Karpas-422 (cell line): ENCODE measurements around the gene FAM3B. TPM values are rescaled to one million over a fixed set of nuclear protein-coding genes. Genes with fewer than 3 reads are reported as not detected.

Source experiments
- DNase-seq: peaks from one replicate; pipeline ENCODE4 v3.0.0-alpha.2; 2015
- H2AFZ ChIP-seq: fragments of 200-600 bp; sonication (generic); 2 replicates; pipeline ENCODE4 v1.6.1; 2014; ENCODE audit warnings: antibody characterized with exemption, low read length, mixed read lengths
- H3K27ac ChIP-seq: fragments of 200-600 bp; sonication (generic); 2 replicates; pipeline ENCODE4 v1.5.1; 2014; ENCODE audit warnings: mild to moderate bottlenecking, low read length, moderate library complexity
- H3K27me3 ChIP-seq: fragments of 200-600 bp; sonication (generic); 2 replicates; pipeline ENCODE4 v1.6.1; 2014; ENCODE audit warnings: low read length, mixed read lengths
- H3K36me3 ChIP-seq: fragments of 200-600 bp; sonication (generic); 2 replicates; pipeline ENCODE4 v1.6.1; 2014; ENCODE audit warnings: low read length, mixed read lengths; ENCODE audit not compliant: insufficient read depth
- H3K4me1 ChIP-seq: fragments of 200-600 bp; sonication (generic); 2 replicates; pipeline ENCODE4 v1.6.1; 2014; ENCODE audit warnings: mild to moderate bottlenecking, low read length, mixed read lengths
- H3K4me2 ChIP-seq: fragments of 200-600 bp; sonication (generic); 2 replicates; pipeline ENCODE4 v1.6.1; 2014; ENCODE audit warnings: low read length, low read depth, mild to moderate bottlenecking; ENCODE audit not compliant: poor library complexity, severe bottlenecking
- H3K4me3 ChIP-seq: fragments of 200-600 bp; sonication (generic); 2 replicates; pipeline ENCODE4 v1.5.1; 2014; ENCODE audit warnings: mild to moderate bottlenecking, antibody characterized with exemption, low read length, mixed read lengths
- H3K79me2 ChIP-seq: fragments of 200-600 bp; sonication (generic); 2 replicates; pipeline ENCODE4 v1.6.1; 2014; ENCODE audit warnings: mild to moderate bottlenecking, low read length, mixed read lengths
- H3K9ac ChIP-seq: fragments of 200-600 bp; sonication (generic); 2 replicates; pipeline ENCODE4 v1.6.0; 2014; ENCODE audit warnings: low read length
- H3K9me2 ChIP-seq: fragments of 200-600 bp; sonication (generic), shearing (Covaris generic); replicated peaks from 2 replicates; pipeline ENCODE4 v1.6.0; 2014; ENCODE audit warnings: mild to moderate bottlenecking, low read length, moderate library complexity; ENCODE audit not compliant: insufficient read depth
- H3K9me3 ChIP-seq: fragments of 300-700, 200-600 bp; sonication (generic); 2 replicates; pipeline ENCODE4 v1.6.1; 2014; ENCODE audit warnings: low read length, mixed read lengths
- H4K20me1 ChIP-seq: fragments of 200-600 bp; sonication (generic); 2 replicates; pipeline ENCODE4 v1.6.1; 2014; ENCODE audit warnings: mild to moderate bottlenecking, antibody characterized with exemption, low read length, low read depth; ENCODE audit not compliant: insufficient read depth
- total RNA-seq: library from RNA; depleted of rRNA; stranded (reverse); fragments of >200 nt; shearing (Covaris generic); gene quantifications from 2 replicates; pipeline ENCODE4 v1.2.3, GENCODE V29; 2014; ENCODE audit warnings: low replicate concordance

FAM3B gene
- total RNA-seq, 1 experiment from 2014 or later = not detected

DNA sequence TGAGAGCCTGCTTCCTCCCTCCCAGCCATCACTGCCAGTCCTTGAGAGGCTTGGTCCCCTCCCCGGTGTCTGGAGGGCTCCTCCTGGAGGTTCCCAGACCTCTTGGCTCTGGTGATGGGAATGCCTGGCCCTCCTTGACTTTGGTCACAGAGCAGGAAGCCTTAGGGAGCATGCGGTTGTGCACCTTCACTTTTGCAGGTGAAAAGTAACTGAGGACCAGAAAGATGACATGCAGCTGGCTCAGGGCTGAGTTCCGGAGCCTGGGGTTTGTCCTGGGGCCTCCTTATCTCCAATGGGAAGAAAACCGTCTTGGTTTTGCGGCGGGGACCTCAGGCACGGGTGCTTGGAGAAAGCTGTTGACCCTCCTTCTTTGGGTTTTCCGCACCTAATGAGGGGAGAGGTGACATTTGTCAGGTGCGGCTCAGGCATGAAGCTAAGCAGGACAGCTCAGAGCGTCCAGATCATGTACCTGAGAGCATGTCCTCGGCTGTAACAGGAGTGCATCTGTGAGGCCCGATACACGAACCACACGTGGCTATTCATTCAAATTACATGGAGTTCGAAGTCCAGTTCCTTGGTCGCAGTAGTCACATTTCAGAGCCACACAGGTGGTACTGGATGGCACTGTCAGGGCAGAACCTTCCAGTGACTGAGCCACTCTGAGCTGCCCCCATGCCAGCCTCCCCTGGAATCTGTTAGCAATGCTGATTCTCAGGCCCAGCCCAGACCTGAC, 44.6 kb downstream of the FAM3B start:
- no peaks in the 10 kb centered on the region for H3K9me3 ChIP-seq
- DNase-seq = no peak
- peak overlapping the region; percentile 44; the same call in 1 of the 2 replicates for H2AFZ ChIP-seq
- no peaks in the 10 kb centered on the region for H4K20me1 ChIP-seq
- H3K27ac ChIP-seq = no peak overlapping the region
- H3K4me2 ChIP-seq = peak overlapping the region; percentile 67
- H3K4me1 ChIP-seq = peaks cover 15% of the 10 kb centered on the region
- H3K4me3 ChIP-seq = no peak overlapping the region
- no peaks in the 10 kb centered on the region for H3K27me3 ChIP-seq
- H3K9ac ChIP-seq = peak overlapping the region; percentile 54
- H3K36me3 ChIP-seq = no peaks in the 10 kb centered on the region
- H3K9me2 ChIP-seq = no peaks in the 10 kb centered on the region
- H3K79me2 ChIP-seq = no peaks in the 10 kb centered on the region

- Histone ChIP-seq H2AFZ (peak within 1 kb of the TSS; percentile 44; the same call in 1 of the 2 replicates), H3K9ac (peak within 1 kb of the TSS; percentile 54), H3K36me3 (no peaks in the 10 kb centered on the region), H4K20me1 (no peaks in the 10 kb centered on the region), H3K27ac (no peak within 1 kb of the TSS), H3K4me1 (peaks cover 21% of the 10 kb centered on the region), H3K9me2 (no peaks in the 10 kb centered on the region), H3K4me3 (peak within 1 kb of the TSS; percentile 58), H3K79me2 (no peaks in the 10 kb centered on the region), H3K4me2 (peak within 1 kb of the TSS; percentile 67), H3K27me3 (no peaks in the 10 kb centered on the region), H3K9me3 (no peaks in the 10 kb centered on the region)
- DNase-seq = peak; percentile 73
Observed at GRCh38 chr21:41361786-41362604, 45.4 kb downstream of the FAM3B start, which contains the start of gene MX2. MX2 (plus strand) TSS chr21:41362027; CDS start chr21:41376907, 14,880 bp downstream.

GRCh38 chr21:41362605-41363369, 46.2 kb downstream of the FAM3B start:
- Histone ChIP-seq H3K4me3 (peak overlapping the region; percentile 58), H3K4me1 (peaks cover 29% of the 10 kb centered on the region), H3K36me3 (no peaks in the 10 kb centered on the region), H4K20me1 (no peaks in the 10 kb centered on the region), H3K79me2 (no peaks in the 10 kb centered on the region), H3K9ac (peak overlapping the region; percentile 54), H3K9me2 (no peaks in the 10 kb centered on the region), H2AFZ (peak overlapping the region; percentile 44; the same call in 1 of the 2 replicates), H3K9me3 (no peaks in the 10 kb centered on the region), H3K27ac (no peak overlapping the region), H3K27me3 (no peaks in the 10 kb centered on the region), H3K4me2 (peak overlapping the region; percentile 67)
- DNase-seq = no peak

DNA sequence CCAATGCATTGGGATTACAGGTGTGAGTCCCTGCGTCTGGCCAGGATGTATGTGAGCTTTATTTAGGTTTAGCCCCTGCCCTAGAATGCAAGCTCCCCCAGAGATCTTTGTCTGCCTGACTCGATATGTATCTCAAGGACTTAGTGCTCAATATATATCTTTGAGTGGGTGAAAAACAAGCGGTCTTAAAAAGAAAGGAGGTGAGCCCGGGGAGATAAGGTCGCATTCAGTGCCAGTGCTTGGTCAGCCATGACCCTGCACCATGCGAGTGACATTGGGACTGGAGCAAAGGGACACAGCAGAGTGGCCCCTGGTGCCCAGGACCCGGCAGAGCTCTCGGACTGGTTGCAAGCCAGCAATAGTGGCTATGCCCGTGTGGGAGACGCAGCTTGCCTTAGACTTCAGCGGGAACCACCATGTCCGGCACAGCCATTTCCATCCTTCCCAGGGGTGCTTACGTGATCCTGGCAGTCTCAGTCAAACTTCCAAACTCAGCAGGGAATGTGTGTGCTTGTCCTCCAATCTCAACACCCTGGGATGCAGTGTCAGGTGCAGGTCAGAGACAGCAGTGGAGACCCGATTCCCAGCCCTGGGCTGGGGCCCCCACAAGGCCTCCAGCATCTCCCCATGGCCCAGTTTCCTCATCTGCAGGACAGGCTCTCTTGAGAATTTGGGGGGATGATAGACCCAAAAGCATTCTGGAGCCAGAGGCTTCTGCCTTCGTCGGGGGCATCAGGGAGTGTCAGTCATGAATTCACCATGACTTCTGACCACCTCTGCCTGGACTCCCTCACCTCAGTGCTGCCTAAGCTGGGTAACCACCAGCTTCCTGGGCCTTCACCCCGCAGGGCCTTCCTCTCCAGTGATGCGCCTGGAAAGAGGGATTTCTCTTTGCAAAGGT, 47.0 kb downstream of the FAM3B start:
- no peaks in the 10 kb centered on the region for H3K27me3 ChIP-seq
- H3K27ac ChIP-seq = no peak overlapping the region
- no peak for DNase-seq
- H3K79me2 ChIP-seq = no peaks in the 10 kb centered on the region
- no peak overlapping the region for H3K9ac ChIP-seq
- no peaks in the 10 kb centered on the region for H4K20me1 ChIP-seq
- no peak overlapping the region for H3K4me2 ChIP-seq
- H3K9me3 ChIP-seq = no peaks in the 10 kb centered on the region
- H3K36me3 ChIP-seq = no peaks in the 10 kb centered on the region
- H3K4me3 ChIP-seq = no peak overlapping the region
- H2AFZ ChIP-seq = no peak overlapping the region
- peaks cover 37% of the 10 kb centered on the region for H3K4me1 ChIP-seq
- no peaks in the 10 kb centered on the region for H3K9me2 ChIP-seq

DNA sequence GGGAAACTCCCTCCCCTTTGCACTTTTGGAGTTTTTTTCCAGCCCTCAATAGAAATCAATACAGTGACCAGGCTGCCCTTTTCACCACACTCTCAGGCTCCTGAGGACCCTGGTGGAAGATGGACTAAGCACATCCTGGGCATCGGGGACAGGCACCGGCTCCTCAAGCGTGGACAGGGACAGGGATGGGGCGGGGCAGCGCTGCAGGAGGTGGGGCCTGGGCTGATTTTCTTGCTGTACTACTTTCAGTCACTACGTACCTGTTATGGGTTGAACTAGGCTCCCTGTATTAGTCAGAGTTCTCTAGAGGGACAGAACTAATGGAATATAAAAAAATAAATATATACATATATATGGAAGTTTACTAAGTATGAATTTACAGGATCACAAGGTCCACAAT, 47.7 kb downstream of the FAM3B start:
- Histone ChIP-seq H3K27ac (no peak overlapping the region), H4K20me1 (no peaks in the 10 kb centered on the region), H3K4me2 (no peak overlapping the region), H3K9ac (no peak overlapping the region), H2AFZ (no peak overlapping the region), H3K27me3 (no peaks in the 10 kb centered on the region), H3K4me1 (peaks cover 44% of the 10 kb centered on the region), H3K9me3 (no peaks in the 10 kb centered on the region), H3K36me3 (no peaks in the 10 kb centered on the region), H3K9me2 (no peaks in the 10 kb centered on the region), H3K79me2 (no peaks in the 10 kb centered on the region), H3K4me3 (no peak overlapping the region)
- no peak for DNase-seq

DNA sequence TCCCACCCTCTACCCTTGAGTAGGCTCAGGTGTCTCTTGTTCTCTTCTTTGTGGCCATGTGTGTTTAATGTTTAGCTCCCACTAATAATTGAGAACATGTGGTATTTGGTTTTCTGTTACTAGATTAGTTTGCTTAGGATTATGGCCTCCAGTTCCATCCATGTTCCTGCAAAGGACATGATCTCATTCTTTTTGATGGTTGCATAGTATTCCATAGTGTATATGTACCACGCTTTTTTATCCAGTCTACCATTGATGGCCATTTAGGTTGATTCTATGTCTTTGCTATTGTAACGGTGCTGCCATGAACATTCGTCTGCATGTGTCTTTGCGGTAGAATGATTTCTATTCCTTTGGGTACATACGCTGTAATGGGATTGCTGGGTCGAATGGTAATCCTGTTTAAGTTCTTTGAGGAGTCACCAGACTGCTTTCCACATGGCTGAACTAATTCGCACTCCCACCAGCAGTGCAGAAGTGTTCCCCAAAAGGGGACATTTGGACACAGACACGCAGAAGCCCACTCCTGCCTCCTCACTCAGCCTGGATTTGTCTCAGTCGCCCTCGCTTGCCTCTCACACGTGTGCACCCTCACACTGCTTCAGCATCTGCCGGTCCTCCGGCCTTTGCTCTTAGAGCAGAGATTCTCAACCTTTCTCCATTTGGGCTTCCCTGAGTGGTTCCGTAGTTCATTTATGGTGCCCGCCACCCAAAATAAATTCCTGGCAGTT, 48.9 kb downstream of the FAM3B start:
- H3K9ac ChIP-seq = no peak overlapping the region
- peaks cover 6% of the 10 kb centered on the region for H3K79me2 ChIP-seq
- no peaks in the 10 kb centered on the region for H4K20me1 ChIP-seq
- no peak overlapping the region for H3K4me2 ChIP-seq
- H2AFZ ChIP-seq = no peak overlapping the region
- no peak for DNase-seq
- H3K27me3 ChIP-seq = no peaks in the 10 kb centered on the region
- no peaks in the 10 kb centered on the region for H3K36me3 ChIP-seq
- H3K9me2 ChIP-seq = no peaks in the 10 kb centered on the region
- no peak overlapping the region for H3K27ac ChIP-seq
- no peaks in the 10 kb centered on the region for H3K9me3 ChIP-seq
- no peak overlapping the region for H3K4me3 ChIP-seq
- H3K4me1 ChIP-seq = peaks cover 54% of the 10 kb centered on the region

DNA sequence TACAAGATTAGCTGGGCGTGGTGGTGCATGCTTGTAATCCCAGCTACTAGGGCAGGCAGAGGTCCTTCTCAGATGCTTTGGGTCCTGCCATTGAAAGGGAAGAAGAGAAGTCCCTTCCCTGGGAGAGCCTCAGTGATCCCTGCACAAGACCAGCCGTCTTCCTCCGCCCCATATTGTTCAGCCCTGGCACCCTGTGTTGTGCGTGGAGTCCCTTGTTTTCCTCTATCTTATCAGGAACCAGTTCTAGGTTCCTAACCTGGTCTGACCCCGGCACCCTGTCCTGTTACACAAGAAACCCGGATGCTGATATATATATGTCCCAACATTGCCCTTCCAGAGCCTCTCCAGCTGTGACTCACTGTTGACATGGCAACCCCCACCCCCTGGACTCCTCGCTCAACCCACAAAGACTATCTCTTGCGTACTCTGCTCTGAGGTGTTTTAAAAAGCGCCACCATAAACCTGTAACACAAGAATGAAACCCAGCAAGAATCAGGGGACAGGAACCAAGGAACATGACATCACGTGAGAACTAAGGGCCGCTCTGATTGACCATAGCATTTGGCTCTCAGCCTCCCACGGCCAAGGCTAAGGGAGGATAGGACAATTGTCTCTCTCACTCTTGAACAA, 50.0 kb downstream of the FAM3B start:
- Histone ChIP-seq H3K9me3 (no peaks in the 10 kb centered on the region), H3K27ac (peak overlapping the region; percentile 92), H3K4me1 (peaks cover 64% of the 10 kb centered on the region), H3K79me2 (peaks cover 17% of the 10 kb centered on the region), H3K27me3 (no peaks in the 10 kb centered on the region), H4K20me1 (no peaks in the 10 kb centered on the region), H3K4me2 (peak overlapping the region; percentile 67), H3K4me3 (peak overlapping the region; percentile 57), H3K9me2 (no peaks in the 10 kb centered on the region), H3K9ac (peak overlapping the region; percentile 65), H3K36me3 (no peaks in the 10 kb centered on the region), H2AFZ (no peak overlapping the region; the same call in 1 of the 2 replicates)
- peak; percentile 60 for DNase-seq
